Activated CD4-positive, CD25-positive, alpha-beta regulatory T cell (primary cell): ENCODE measurements around the gene CCBE1.

Experiments
- DNase-seq, 4 experiments: peaks; one replicate each; lab custom pipeline; 2025; lab: John Stamatoyannopoulos, UW

The CCBE1 gene

DNA sequence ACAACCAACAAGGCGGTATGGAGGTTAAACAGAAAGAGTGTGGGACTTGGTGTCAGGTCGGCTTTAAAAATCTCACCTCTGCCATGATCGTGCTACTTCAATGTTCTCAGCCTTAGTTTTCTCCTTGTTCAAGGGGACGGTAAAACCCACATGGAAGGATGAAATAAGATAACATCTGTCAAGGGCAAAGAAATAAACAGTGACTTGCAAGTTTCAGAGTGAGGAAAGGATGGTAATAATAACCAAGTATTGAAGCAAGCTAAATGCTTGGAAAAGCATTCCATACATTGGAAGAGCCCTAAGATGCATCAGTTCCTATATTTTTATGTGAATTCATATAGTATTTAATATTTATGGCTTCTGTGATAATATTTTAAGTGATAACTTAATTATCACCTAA lies 308.4 kb downstream of the CCBE1 start:
- DNase-seq, result no peak

DNA sequence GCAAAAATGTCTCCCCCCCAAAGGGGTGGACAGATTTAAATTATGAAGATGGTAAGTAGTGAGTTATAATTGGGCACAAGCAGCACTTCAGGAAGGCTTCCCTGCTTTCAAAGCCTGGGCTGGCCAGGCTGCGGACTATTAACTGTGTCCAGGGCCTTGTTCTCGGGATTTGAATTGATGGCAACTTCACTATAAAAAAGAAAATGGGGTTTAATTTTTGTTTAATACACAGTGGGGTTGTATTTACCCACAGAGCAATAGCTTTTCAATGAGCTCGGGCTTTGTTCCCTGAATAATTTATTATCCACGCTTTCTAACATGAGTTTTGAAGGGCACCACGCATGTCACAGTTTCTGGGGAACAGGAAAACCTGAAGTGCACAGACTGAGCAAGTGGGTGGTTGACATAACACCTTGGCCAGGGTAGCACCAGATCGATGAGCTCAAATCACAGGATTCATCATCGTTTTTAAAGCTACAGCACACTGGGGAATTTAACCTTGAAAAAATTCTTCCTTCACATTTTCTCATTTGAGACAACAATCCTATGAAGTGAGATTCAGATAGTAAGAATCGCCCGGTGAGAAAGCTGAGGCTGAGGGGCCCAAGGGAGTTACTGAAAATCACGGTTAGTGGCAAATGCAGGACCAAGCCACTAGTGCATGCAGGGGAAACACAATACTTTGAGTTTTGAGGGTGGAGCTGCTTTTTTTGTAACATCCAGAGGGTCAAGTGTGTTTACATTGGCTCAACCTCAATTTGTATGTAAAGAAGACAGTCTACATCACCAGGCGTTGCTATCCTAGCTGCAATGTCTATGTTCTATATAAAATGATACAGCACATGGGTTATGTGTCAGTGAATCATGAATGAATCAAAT lies 309.3 kb downstream of the CCBE1 start:
- no peak for DNase-seq

DNA sequence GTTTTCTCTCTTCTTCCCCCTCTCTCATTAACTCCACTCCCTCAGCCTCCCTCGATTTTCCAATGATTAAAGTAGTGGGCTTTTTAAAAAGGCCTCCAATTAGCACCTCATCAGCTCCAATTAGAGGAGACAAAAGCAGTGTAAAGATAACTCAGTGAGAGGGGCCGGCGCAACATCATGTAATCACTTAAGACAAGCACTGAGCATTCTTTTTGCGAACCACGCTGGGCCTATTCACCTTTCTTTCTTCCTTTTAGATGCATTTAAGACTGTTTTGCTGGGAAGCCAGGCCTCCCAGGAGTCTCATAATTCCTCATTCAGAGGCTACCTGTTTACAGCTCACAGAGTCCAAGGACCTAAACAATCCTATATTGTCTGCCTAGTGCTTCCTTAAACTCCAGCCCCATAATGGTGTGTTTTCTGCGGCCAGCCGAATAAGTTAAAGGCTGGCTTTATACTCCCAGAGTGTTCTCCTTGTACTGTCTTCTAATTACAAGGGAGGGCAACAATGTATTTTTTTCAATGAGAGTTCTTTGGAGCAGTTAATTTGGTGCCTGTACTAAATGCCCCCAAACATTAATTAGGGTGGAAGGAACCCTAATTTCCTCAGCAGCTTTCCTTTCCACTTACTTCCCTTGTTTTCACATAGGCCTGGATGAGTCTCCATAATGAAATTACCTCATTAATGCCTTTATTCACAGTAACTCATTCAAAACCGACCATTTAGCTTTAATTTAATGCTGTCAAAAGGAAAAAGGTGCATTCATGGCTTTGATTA lies 310.1 kb downstream of the CCBE1 start:
- DNase-seq, result no peak

DNA sequence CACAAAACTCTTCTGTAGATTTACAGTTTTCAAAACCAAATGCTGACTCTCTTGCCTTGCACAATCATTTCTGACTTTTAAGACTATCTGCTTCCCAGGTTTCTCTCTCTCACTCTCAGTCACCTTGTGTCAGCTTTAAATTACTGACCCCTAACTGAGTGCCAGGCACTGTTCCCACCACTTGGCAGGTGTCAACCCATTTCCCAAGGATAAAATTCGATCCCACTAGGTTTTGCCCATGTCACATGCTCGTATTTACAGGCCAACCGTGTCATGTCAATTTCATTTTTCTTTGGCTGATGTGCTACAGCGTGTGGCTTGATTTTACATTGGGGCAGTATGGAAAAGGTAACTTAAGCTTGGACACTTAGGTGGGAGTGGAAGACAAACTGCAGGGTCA lies 312.0 kb downstream of the CCBE1 start:
- no peak for DNase-seq

DNA sequence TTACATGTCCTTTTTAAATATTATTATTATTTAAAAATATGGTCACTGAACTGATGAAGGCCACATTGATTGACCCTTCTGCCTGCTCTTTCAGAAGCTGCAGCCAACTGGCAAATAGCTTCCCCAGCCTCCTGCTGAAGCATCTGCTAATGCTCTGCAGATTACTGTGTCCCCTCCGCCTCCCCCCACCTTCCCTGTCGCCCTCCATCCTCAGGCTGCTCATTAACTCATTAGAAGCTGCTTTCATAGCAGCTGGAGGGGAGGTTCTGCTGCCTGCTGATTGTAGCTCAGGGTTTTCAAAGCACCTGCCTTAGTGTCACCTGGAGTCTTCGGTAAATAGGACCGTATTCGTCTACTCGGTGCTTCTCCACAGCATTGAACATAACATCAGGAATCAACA lies 313.4 kb downstream of the CCBE1 start:
- DNase-seq, result no peak

DNA sequence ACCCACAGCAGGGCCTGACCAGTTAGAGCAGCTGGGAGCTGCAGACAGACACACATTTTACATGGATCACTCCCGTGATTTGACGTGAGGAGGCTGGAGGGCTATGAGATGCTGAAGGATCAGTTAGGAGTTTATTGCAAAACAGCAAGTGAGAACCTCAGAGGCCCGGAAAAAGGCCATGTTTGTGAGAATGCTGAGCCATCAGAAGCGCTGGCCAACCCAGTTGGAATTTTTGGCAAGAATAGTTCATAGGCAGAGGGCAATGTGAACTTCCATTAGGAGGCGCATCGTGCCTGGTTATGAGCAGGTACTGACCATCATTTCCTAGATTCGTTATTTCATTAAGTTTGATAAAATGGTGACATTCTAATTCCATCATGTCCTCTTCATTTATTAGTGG lies 314.8 kb downstream of the CCBE1 start:
- no peak for DNase-seq

DNA sequence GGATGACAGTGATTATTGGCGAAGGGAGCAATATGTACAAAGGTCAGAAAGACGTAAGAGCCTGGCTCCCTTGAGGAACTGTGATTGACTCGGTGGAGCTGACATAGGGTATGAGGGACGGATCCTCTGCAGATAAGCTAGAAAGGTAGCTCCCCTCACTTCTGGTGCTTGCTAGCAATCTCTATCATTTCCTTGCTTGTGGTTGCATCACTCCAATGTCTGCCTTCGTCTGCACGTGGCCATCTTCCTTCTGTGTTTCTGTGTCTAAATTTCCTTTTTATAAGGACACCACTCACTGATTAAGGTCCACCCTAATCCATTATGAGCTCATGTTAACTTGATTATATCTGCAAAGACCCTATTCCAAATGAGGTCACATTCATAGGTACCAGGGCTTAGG lies 315.3 kb downstream of the CCBE1 start:
- DNase-seq, result no peak
